Activated CD4-positive, alpha-beta T cell treated with anti-CD3 and anti-CD28 coated beads, Interleukin-2, amount 50 U/mL, for 1 hour (primary cell): Measurements from ENCODE around the gene WDR91.
"Not testable (repeated sequence)": the region's sequence is repeated elsewhere in the genome, so short reads cannot be mapped to it uniquely, and the experiment has no call there.

Source experiments
- DNase-seq: peaks from one replicate; pipeline ENCODE4 v3.0.0-alpha.2; 2020

WDR91 gene

DNA sequence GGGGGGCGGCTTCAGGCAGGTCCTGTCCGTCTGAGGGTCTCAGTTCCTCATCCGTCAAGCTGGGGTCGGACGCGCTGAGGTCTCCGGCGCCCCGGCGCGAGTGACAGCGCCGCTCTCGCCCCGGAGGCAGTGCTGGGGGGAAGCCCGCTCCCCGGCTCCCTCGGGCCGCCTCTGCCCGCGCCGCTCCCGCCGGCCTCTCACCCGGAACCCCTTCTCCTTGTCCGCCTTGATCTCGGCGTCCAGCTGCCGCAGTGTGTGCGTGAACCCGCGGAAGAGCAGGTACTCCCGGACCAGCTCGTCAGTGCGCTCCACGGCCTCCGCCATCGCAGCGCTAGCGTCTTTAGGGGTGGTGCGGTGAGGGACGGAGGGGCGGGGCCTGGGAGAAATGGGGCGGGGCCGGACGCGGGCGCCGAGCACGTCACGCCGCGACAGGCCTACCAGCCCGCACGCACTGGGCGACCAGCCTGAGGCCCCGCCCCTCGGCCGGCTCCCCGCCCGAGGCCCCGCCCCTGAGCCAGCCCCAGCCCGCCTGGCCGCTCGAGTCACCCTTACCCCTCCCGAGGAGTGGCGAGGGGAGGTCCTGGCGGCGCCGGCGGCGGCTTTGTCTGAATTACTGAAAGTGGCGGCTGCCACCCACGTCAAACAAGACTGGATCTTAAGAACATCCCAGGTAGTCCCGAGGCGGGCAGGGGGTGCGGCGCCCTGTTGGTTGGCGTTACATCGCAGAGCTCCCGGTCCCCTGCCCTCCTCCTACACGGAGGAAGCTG is at the start of gene WDR91:
Gene WDR91, minus strand, starts transcription at position 348 of the 767 bp plus-strand sequence. Its CDS starts 24 bp downstream, at position 324.
- peak; percentile 97 for DNase-seq

DNA sequence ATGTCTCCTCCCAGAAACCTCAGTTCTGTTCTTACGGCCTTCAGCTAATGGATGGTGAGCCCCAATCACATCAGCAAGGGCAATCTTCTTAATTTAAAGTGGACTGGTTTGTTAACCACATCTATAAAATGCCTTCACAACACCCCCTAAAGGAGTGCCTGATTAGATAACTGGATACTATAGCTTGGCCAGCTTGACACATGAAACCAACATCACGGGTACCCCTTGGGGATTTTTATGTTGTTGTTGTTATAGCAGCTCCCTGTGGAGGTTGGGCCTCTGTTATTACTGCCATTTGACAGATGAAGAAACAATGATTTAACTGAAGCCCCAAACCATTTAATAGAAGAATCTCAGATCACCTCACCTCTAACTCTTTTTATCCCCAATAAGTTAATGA is 49.1 kb upstream of the WDR91 start:
- DNase-seq: no peak

DNA sequence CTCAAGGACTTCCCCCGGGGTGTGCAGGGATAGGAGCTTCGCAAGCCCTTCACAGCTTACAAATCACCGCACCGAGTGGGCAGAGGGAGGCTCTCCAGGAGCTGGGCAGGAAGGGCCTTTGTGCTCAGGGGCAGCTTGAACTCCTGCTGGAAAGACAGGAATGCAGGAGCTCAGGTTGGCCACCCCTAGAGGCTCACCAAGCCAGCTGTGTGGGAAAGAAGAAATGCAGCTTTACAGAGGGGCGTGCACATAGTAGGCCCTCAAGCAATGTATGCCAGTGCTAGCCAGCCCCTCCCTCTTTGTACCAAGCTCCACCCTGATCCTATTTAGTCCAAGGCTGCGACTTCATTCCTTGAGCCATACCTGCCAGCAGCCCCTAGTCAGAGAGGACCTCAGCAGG is 48.4 kb upstream of the WDR91 start:
- DNase-seq: no peak

DNA sequence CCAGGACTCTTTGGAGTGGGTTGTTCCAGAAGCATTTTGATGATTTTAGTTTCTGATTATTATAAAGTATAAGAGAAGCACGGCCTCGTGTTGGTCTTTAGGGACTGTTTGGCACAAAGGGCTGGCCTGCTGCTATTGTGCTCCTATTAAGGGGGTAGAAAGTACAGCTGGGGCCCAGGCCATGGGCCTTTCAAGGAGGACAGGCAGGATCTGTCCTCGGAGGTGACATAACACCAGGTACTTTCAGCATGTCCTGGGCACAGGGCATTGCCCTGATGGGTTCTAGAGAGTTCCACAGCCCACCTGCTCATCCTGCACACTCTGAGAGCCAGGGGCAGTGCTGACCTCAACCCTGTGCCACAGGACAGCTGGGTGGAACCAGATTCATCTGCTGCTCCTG is 47.3 kb upstream of the WDR91 start:
- no peak for DNase-seq

DNA sequence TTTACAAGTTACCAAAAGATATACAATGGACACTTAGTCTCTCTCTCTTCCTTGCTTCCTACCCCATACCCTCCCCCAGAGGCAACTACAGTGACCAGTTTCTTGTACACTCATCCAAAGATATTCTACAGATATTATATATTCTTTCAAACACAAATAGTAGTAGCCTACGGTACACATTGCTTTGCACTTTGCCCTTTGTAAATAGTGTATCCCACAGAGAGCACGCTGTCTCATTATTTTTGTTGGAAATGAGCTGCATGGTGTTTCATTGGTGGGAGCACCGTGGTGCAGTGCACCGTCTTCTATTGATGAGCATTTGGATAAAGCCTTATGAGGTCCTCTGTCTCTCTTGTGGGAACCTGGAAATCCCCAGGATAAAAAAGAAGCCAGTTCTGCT is 46.5 kb upstream of the WDR91 start:
- DNase-seq: no peak

DNA sequence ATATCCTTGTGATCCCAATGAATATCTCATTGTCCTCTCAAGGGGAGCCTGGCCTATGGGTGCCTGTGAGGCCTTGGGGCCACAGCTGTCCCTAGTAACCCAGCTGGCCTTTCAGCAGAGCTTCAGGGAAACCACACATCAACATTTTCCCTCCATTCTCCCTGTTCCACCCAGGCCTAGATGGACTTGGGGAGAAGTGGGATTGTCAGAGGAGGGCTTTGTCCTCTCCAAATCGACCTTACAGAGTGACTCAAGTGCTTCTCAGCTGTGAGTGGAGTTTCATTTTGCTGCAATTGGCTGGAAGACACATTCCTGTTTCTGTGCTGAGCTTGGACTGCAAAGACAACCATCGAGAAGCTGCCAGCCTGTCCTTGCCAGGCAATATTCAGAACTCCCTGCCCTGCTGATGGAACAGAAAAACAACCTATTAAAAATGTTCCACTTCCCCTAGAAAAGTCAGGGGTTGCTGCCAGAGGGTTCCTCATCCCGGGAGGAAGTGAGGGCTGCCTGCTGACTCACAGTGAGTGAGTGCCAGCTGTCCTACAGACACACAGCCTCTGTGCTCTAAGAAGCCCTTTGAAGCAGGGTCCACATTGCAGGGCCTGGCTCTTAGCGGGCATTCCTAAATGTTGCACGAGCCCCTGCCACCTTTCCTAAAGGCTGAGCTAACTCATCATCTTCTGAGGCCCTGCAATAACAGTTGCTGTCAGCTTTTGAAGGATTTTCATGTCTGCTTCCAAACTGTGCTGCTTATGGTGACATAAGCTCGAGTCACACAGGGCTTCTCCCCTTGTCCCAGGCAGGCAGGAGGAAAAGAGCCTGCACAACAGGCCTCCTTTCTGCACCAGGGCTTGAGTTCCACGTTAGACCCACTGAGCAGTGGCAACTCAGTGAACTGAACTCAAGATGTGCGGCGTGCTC is 42.8 kb upstream of the WDR91 start:
- no peak for DNase-seq

DNA sequence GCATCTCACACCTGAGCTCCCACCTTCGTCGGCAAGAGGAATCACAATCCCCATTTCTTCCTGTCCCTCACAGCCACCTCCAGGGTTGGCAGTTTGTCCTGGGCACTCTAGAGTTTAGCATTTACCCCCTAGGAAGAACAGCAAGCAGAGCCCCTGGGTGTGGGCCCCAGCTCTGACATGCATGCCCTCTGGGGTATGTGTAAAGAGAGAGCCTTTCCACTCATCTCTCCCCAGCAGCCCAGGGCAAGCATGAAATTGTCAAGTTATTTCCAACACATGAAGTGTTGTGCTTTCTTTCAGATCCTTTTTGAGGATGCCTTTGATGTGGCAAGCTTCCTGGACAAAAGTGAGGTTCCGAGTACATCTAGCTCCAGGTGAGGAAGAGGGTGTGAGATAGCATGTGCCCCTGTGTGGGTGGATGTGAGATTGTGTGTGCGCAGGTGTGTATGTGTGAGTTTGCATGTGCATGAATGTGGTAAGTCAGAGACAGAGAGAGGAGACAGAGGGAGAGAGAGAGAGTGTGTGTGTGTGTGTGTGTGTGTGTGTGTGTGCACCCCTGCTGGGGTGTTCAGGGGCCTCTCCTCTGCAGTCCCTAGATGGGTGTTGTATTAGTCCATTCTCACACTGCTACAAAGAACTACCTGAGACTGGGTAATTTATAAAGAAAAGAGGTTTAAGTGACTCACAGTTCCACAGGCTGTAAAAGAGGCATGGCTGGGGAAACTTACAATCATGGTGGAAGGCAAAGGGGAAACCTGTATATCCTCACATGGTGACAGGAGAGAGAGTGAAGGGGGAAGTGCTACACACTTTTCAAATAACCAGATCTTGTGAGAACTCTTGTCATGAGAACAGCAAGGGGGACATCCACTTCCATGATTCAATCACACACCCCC is 40.4 kb upstream of the WDR91 start:
- no peak for DNase-seq

DNA sequence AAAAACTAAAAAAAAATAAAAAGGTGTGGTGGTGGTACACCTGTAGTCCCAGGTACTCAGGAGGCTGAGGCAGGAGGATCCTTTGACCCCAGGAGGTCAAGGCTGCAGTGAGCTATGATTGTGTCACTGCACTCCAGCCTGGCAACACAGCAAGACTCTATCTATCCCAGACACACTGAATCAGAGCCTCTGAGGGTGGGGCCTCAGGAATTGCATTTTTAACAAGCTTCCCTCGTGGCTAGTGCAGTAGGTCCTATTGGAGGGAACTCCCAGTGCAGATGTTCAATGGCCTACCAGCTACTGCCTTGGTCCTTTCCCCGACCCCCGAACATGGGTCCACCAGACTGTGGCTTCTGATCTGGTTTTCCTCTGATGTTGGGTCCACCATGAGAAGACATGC is 37.2 kb upstream of the WDR91 start:
- DNase-seq: no peak

DNA sequence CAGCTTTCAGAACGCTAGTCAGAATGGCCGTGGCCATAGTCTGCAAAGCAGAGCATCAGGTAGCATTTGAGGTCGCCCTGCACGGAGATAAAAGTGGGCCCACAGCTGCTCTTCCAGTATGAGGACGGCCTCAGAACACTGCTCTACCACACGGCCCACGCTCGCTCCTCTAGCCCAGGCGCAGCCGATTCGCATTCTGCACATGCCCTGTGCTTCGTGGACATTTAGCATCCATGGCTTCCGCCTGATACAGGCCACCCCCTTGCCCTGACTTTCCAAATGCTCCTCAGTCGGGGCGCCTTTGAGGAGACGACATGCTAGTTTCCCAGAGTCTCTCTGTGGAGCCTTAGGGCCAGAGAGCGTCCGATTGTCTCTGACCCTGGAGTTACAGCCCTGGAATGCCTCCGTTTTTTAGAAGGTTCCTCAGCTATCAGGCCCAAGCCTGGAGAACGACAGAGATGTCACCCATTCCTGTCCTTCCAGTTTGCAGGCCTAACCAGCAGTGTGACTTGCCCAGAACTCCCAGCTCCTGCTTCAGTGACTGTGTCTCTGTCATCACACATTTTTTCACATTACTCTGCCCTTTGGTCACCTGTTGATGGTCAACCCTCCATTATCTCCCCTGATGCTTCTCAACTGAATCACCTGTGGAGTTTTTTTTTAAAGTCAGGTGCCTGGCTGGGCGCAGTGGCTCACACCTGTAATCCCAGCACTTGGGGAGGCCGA is 36.6 kb upstream of the WDR91 start:
- no peak for DNase-seq

DNA sequence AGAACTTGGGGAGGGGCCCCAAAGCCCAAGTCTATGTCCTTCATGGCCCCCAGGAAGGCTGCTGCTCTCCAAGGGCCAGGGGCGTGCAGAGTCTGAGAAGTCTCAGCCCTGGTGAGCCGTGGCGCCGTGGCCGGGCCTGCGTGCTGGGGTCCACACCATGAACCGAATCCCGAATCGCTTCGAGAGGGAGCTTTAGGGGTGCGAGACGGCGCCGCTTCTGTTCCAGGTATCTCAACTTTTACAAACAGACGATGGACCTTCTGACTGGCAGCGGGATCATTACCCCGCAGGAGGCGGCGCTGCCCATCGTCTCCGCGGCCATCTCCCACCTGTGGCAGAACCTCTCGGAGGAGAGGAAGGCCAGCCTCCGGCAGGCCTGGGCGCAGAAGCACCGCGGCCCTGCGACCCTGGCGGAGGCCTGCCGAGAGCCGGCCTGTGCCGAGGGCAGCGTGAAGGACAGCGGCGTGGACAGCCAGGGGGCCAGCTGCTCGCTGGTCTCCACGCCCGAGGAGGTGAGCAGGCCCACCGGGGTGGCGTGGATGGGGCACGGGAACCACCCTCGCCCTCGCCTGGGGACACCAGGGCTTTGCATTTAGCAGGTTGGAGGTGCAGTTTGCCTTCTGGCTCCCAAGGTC is 35.0 kb upstream of the WDR91 start:
- DNase-seq: no peak

DNA sequence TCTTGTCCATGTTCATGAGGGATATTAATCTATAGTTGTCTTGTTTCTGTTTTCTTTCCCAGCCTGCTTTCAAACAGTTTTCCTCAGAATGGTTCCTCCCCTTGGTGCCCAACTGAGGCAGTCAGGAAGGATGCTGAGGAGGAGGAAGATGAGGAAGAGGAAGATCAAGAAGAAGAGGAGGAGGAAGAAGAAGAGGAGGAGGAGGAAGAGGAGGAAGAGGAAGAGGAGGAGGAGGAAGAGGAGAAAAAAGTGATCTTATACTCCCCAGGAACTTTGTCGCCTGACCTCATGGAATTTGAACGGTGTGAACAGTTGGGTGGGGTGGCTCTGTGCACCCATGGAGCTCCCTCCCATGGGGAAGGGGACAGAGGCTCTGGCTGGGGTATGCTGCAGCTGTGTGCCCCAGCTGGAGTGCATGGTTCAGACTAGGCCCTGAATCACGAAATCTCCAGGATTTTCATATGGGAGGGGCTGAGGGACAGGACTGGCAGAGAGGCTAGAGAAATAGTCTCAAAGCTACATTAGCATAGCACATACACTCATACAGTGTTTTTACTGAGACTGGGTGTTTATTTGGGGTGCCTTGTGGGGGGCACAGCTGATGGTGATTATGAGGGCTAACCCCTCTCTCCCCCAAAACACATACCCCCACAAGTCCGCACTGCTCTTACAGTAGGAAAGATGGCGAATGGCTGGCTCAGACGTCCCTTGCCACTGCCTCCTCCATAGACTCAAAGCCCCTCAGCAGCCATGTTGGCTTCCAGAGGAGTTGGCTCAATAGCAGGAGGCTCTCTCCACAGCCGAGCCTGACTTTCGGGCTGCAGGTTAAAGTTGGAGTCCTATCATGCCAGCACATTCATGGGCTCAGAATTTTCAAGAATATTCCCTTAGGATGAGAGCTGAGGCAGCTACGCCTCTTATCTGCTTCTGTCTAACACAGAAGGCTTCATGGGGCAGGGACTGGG is 34.2 kb upstream of the WDR91 start:
- no peak for DNase-seq

DNA sequence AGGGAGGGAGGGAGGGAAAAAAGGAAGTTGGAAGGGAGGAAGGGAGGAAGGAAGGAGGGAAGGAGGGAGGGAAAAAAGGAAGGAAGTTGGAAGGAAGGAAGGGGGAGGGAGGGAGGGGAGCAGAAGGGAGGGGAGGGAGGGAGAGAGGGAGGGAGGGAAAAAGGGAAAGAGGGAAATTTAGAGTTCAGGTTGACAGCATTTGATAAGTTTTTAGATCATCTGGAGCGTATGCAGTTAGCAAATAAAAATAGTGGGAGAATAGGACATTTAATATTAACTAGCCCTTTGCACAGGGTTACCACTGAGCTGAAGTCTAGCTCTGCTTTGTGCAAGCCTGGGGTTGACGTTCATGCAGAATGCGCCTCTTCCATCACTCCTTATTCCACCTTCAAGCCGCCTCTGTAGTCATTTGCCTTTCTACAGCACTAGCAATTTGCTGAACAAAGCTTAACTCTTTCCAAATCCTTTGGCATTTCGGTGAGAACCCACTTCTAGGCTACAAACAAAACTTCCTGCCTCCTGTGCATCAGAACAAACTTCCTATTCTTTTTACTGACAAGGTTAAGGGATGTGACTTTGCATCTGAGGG is 30.9 kb upstream of the WDR91 start:
- DNase-seq: no peak

DNA sequence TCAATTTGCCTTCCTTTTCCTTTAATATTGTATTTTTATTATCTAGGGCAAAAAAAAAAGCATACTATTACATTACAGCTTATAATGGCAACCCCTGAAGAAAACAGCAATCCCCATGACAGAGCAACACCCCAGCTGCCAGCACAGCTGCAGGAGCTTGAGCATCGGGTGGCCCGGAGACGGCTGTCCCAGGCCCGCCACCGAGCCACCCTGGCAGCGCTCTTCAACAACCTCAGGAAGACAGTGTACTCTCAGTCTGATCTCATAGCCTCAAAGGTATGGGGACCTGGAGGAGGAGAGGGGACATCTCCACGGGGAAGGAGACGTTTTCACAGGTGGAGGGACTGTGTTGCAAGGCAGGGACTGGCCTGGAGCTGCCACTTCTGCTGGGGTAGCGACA is 29.1 kb upstream of the WDR91 start:
- DNase-seq: no peak

DNA sequence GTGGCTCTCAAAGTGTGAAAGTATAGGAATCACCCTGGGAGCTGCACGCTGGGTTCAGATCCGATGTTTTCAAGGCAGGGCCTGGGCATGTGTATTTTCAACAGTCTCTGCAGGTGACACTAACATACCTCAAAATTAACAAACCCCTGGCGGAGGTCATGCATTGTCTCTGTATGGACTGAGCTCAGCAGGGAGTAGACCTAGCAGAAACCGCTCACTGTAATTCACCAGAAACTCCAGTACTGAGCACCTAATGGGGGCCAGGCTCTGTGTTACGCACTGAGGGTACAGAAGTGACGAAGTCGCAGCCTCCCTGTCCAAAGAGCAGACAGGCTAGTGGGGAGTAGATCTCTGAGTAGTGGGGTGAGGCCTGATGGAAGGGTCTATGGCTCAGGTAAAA is 27.9 kb upstream of the WDR91 start:
- no peak for DNase-seq

DNA sequence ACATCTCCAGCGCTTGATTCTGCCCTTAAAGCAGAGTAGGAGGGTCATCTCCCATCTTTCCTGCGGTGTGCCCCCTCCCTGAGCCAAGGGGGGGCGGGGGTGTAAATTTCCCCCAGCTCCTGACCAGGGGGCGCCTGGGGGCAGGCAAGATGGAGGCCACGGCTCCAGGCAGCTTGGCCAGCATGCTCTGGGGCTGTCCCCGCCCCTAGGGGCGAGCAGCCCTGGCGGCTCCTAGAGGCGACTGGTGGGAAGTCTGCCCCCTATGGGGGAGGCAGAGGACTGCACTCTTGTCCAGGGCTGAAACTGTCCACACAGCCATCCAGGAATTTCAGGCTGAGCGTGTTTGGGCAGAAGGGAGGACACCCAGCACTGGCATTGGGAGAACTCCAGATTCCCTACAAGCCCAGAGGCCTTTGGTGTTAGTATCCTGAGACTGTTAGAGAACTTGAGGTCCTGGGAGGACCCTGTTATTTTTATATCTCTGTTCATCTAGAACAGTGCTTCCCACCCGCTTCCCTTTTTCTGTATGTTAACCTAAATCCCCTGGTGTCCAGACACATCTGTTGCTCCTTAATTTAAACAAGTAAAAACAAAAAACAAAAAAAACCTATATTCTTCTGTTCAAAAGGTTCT is 26.9 kb upstream of the WDR91 start:
- no peak for DNase-seq

DNA sequence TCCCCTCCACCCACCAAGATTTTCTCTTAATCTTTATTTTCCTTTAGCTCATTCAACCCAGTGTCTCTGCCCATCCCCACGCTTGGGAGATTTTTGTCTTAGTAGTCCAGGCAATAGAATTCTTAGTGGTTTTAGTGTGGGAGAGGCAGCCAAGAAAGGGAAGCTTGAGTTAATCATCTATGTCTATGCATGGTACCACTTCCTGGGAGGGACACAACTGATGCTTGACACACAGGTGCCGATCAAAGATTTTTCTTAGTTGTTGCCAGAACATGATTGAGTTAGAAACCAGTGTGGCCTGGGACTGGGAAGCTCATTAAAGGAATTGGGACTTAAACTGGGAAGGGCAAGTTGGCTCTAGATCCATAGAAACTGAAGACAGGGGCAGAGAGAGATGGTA is 25.4 kb upstream of the WDR91 start:
- DNase-seq: no peak

DNA sequence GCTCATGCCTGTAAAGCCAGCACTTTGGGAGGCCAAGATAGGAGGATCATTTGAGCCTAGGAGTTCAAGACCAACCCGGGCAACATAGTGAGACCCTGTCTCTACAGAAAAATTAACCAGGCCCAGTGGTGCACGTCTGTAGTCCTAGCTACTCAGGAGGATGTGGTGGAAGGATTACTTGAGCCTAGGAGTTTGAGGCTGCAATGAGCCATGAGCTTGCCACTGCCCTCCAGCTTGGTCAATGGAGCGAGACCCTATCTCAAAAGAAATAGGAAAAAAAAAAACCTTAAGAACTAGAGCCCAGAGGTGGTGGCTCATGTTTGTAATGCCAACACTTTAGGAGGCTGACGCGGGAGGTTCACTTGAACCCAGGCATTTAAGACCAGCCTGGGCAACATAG is 24.5 kb upstream of the WDR91 start:
- no peak for DNase-seq

DNA sequence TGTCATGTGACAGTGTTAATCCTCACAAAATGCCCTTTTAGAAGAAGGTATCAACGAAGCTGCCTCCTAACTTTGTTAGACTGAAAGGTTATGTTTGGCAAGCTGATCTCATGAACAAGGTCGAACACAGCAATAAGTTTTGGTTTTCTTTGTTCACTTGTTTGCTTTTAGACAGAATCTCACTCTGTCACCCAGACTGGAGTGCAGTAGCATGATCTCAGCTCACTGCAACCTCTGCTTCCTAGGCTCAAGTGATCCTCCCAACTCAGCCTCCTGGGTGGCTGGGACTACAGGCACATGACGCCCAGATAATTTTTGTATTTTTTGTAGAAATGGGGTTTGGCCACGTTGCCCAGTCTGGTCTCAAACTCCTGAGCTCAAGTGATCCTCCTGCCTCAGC is 23.4 kb upstream of the WDR91 start:
- DNase-seq: no peak

DNA sequence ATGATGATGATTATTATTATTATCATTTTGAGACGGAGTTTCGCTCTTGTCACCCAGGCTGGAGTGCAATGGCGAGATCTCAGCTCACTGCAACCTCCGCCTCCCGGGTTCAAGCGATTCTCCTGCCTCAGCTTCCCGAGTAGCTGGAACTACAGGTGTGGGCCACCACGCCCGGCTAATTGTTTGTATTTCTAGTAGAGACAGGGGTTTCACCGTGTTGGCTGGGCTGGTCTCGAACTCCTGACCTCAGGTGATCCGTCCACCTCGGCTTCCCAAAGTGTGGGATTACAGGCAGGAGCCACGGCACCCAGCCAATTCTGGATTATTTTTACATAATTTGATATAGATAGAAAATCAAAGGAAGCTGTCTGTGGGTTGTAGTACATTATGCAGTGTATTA is 22.8 kb upstream of the WDR91 start:
- not testable (repeated sequence) for DNase-seq

DNA sequence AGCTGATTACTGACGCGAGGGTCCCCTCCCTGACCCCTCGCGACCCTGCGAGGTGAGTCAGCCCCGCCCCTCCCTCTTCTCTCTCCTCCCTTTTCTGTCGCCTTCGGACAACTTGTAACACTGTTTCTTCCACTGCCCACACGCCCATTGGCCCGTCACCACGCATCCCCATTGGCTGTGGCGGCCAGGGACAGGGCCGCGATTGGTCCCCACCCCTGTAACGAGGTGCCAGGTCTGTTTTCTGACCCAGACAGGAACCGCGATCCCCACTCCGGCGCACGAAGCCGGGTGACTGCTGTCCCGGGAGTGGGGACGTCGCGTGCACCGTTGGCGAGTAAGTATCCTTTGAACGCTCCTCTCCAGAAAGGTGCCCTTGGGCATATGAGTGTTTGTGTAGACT is 22.2 kb upstream of the WDR91 start, which contains the start of gene STRA8:
Gene STRA8, plus strand, starts transcription at position 269 of the 400 bp plus-strand sequence. CDS start 6,687 bp downstream, outside the sequence.
- no peak for DNase-seq
